ENCODE results near the gene KIRREL3.

KIRREL3 gene

GRCh38 chr11:126888115-126888712 lies 112.4 kb downstream of the KIRREL3 start:
- Histone ChIP-seq H3K9ac (ENCODE audit: insufficient read length, low read depth) (no peak overlapping the region), H3K4me3 (ENCODE audit: insufficient read length, low read depth) (no peak overlapping the region), H3K36me3 (ENCODE audit: insufficient read depth, insufficient read length, low read length) (no peaks in the 10 kb centered on the region), H3K4me1 (ENCODE audit: insufficient read depth, insufficient read length) (no peaks in the 10 kb centered on the region), H3K27me3 (ENCODE audit: insufficient read depth, insufficient read length) (no peaks in the 10 kb centered on the region), H3K9me3 (ENCODE audit: insufficient read depth, low read length) (no peaks in the 10 kb centered on the region)
- DNase-seq (ENCODE audit: low read depth, low spot score), result no peak
- TF ChIP-seq YY1 (IDR thresholded peaks at IDR 0.05; ENCODE audit: insufficient read depth, insufficient read length), result no peak
- no peak for TF ChIP-seq SUZ12 (IDR thresholded peaks at IDR 0.05; ENCODE audit: extremely low read depth, insufficient read depth, insufficient read length)
- TF ChIP-seq ZNF274 (IDR thresholded peaks at IDR 0.05; ENCODE audit: low read depth, low read length), result no peak

GRCh38 chr11:126886636-126887035 lies 113.9 kb downstream of the KIRREL3 start:
- TF ChIP-seq ZNF274 (IDR thresholded peaks at IDR 0.05; ENCODE audit: low read depth, low read length), result no peak

GRCh38 chr11:126886085-126886484 lies 114.5 kb downstream of the KIRREL3 start:
- no peak for DNase-seq (ENCODE audit: low read depth, low spot score)
- no peaks in the 10 kb centered on the region for H3K36me3 ChIP-seq (ENCODE audit: insufficient read depth, insufficient read length, low read length)
- H3K4me1 ChIP-seq (ENCODE audit: insufficient read depth, insufficient read length), result no peaks in the 10 kb centered on the region
- no peaks in the 10 kb centered on the region for H3K27me3 ChIP-seq (ENCODE audit: insufficient read depth, insufficient read length)
- H3K9ac ChIP-seq (ENCODE audit: insufficient read length, low read depth), result no peak overlapping the region
- H3K9me3 ChIP-seq (ENCODE audit: insufficient read depth, low read length), result no peaks in the 10 kb centered on the region
- TF ChIP-seq ZNF274 (IDR thresholded peaks at IDR 0.05; ENCODE audit: low read depth, low read length) (no peak), YY1 (IDR thresholded peaks at IDR 0.05; ENCODE audit: insufficient read depth, insufficient read length) (no peak), SUZ12 (IDR thresholded peaks at IDR 0.05; ENCODE audit: extremely low read depth, insufficient read depth, insufficient read length) (no peak)
- H3K4me3 ChIP-seq (ENCODE audit: insufficient read length, low read depth), result no peak overlapping the region

More at GRCh38 chr11:126886636-126887035, 113.9 kb downstream of the KIRREL3 start:
- no peak overlapping the region for H3K9ac ChIP-seq (ENCODE audit: insufficient read length, low read depth)
- no peak overlapping the region for H3K4me3 ChIP-seq (ENCODE audit: insufficient read length, low read depth)
- H3K4me1 ChIP-seq (ENCODE audit: insufficient read depth, insufficient read length), result no peaks in the 10 kb centered on the region
- H3K9me3 ChIP-seq (ENCODE audit: insufficient read depth, low read length), result no peaks in the 10 kb centered on the region
- no peak for DNase-seq (ENCODE audit: low read depth, low spot score)
- H3K27me3 ChIP-seq (ENCODE audit: insufficient read depth, insufficient read length), result no peaks in the 10 kb centered on the region
- no peaks in the 10 kb centered on the region for H3K36me3 ChIP-seq (ENCODE audit: insufficient read depth, insufficient read length, low read length)

- Histone ChIP-seq H3K4me1 (ENCODE audit: insufficient read depth, insufficient read length) (no peaks in the 10 kb centered on the region), H3K4me3 (ENCODE audit: insufficient read length, low read depth) (no peak overlapping the region), H3K9me3 (ENCODE audit: insufficient read depth, low read length) (no peaks in the 10 kb centered on the region), H3K36me3 (ENCODE audit: insufficient read depth, insufficient read length, low read length) (no peaks in the 10 kb centered on the region), H3K9ac (ENCODE audit: insufficient read length, low read depth) (no peak overlapping the region), H3K27me3 (ENCODE audit: insufficient read depth, insufficient read length) (no peaks in the 10 kb centered on the region)
- TF ChIP-seq YY1 (IDR thresholded peaks at IDR 0.05; ENCODE audit: insufficient read depth, insufficient read length) (no peak), ZNF274 (IDR thresholded peaks at IDR 0.05; ENCODE audit: low read depth, low read length) (no peak), SUZ12 (IDR thresholded peaks at IDR 0.05; ENCODE audit: extremely low read depth, insufficient read depth, insufficient read length) (no peak)
- no peak for DNase-seq (ENCODE audit: low read depth, low spot score)
These were observed 116.0 kb downstream of the KIRREL3 start for GRCh38 chr11:126884594-126884993.

GRCh38 chr11:126884192-126884591 lies 116.4 kb downstream of the KIRREL3 start:
- H3K4me1 ChIP-seq (ENCODE audit: insufficient read depth, insufficient read length), result no peaks in the 10 kb centered on the region
- no peak for DNase-seq (ENCODE audit: low read depth, low spot score)
- no peaks in the 10 kb centered on the region for H3K36me3 ChIP-seq (ENCODE audit: insufficient read depth, insufficient read length, low read length)
- no peaks in the 10 kb centered on the region for H3K27me3 ChIP-seq (ENCODE audit: insufficient read depth, insufficient read length)
- TF ChIP-seq YY1 (IDR thresholded peaks at IDR 0.05; ENCODE audit: insufficient read depth, insufficient read length), result no peak
- no peak for TF ChIP-seq SUZ12 (IDR thresholded peaks at IDR 0.05; ENCODE audit: extremely low read depth, insufficient read depth, insufficient read length)
- no peak for TF ChIP-seq ZNF274 (IDR thresholded peaks at IDR 0.05; ENCODE audit: low read depth, low read length)
- no peaks in the 10 kb centered on the region for H3K9me3 ChIP-seq (ENCODE audit: insufficient read depth, low read length)
- H3K4me3 ChIP-seq (ENCODE audit: insufficient read length, low read depth), result no peak overlapping the region
- H3K9ac ChIP-seq (ENCODE audit: insufficient read length, low read depth), result no peak overlapping the region

- H3K4me1 ChIP-seq (ENCODE audit: insufficient read depth, insufficient read length), result no peaks in the 10 kb centered on the region
- no peak for DNase-seq (ENCODE audit: low read depth, low spot score)
- H3K9me3 ChIP-seq (ENCODE audit: insufficient read depth, low read length), result no peaks in the 10 kb centered on the region
- TF ChIP-seq YY1 (IDR thresholded peaks at IDR 0.05; ENCODE audit: insufficient read depth, insufficient read length) (no peak), SUZ12 (IDR thresholded peaks at IDR 0.05; ENCODE audit: extremely low read depth, insufficient read depth, insufficient read length) (no peak), ZNF274 (IDR thresholded peaks at IDR 0.05; ENCODE audit: low read depth, low read length) (no peak)
- H3K27me3 ChIP-seq (ENCODE audit: insufficient read depth, insufficient read length), result no peaks in the 10 kb centered on the region
- H3K9ac ChIP-seq (ENCODE audit: insufficient read length, low read depth), result no peak overlapping the region
- no peak overlapping the region for H3K4me3 ChIP-seq (ENCODE audit: insufficient read length, low read depth)
- no peaks in the 10 kb centered on the region for H3K36me3 ChIP-seq (ENCODE audit: insufficient read depth, insufficient read length, low read length)
These were observed 119.7 kb downstream of the KIRREL3 start for GRCh38 chr11:126880872-126881271.

GRCh38 chr11:126879516-126879915 lies 121.1 kb downstream of the KIRREL3 start:
- Histone ChIP-seq H3K4me3 (ENCODE audit: insufficient read length, low read depth) (no peak overlapping the region), H3K27me3 (ENCODE audit: insufficient read depth, insufficient read length) (no peaks in the 10 kb centered on the region), H3K9me3 (ENCODE audit: insufficient read depth, low read length) (no peaks in the 10 kb centered on the region), H3K9ac (ENCODE audit: insufficient read length, low read depth) (no peak overlapping the region), H3K4me1 (ENCODE audit: insufficient read depth, insufficient read length) (no peaks in the 10 kb centered on the region), H3K36me3 (ENCODE audit: insufficient read depth, insufficient read length, low read length) (no peaks in the 10 kb centered on the region)
- TF ChIP-seq SUZ12 (IDR thresholded peaks at IDR 0.05; ENCODE audit: extremely low read depth, insufficient read depth, insufficient read length), result no peak
- TF ChIP-seq YY1 (IDR thresholded peaks at IDR 0.05; ENCODE audit: insufficient read depth, insufficient read length), result no peak
- TF ChIP-seq ZNF274 (IDR thresholded peaks at IDR 0.05; ENCODE audit: low read depth, low read length), result no peak
- DNase-seq (ENCODE audit: low read depth, low spot score), result no peak

Measured in NT2/D1 (cell line).